HG03565 (cell line): ENCODE data around the gene RNF113A.
"Not testable (repeated sequence)": the region's sequence is repeated elsewhere in the genome, so short reads cannot be mapped to it uniquely, and the experiment has no call there.

Experiments
- ATAC-seq: cut with Tn5 transposase; IDR thresholded peaks from one replicate; pipeline ENCODE4 v1.9.1; 2021; ENCODE audit warnings: mild to moderate bottlenecking, moderate library complexity; ENCODE audit not compliant: unreplicated experiment

Gene RNF113A

GRCh38 chrX:119852382-119853353, 18.9 kb downstream of the RNF113A start, which contains the start of gene UPF3B:
Gene UPF3B, minus strand, starts transcription at chrX:119852963. Its CDS starts 35 bp downstream, at chrX:119852928.
- ATAC-seq, result peak; percentile 94

DNA sequence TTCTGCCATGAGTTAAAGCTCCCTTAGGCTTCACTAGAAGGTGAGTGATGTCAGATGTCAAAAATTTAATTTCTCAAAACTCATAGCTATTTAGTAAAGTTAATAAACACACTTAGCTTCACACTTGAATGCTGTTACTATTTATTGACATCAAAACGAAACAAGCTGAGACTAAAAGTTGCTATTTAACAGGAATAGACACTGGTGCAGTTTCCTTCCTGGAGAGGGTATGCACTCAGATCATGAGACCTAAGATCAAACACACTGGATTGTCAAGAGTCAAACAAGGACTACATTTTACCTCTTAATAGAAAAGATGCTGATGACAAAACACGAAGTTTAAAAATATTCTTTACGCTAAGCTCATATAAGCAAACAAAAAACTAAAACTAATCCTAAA, 37.6 kb downstream of the RNF113A start:
- no peak for ATAC-seq

GRCh38 chrX:119828446-119828845, 43.1 kb downstream of the RNF113A start:
- ATAC-seq, result no peak

DNA sequence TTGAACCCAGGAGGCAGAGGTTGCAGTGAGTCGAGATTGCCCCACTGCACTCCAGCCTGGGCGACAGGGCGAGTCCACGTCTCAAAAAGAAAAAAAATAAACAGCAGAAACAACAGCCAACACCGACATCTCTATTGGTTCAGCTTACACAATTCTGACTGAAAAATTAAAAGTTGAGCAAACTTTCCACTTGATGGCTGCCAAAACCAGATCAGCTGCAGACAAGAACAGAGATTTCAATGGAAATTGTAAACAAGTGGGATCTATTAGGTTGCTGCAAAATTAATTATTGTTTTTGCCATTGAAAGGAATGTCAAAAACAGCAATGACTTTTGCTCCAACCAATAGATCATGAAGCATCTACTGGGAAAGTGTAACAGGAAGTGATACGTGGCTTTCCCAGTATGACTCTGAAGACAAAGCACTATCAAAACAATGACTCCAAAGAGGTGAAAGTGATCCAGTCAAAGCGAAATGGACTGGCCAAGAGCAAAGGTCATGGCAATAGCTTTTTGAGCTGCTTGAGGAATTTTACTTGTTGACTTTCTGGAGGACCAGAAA, 45.1 kb downstream of the RNF113A start:
- ATAC-seq, result no peak

DNA sequence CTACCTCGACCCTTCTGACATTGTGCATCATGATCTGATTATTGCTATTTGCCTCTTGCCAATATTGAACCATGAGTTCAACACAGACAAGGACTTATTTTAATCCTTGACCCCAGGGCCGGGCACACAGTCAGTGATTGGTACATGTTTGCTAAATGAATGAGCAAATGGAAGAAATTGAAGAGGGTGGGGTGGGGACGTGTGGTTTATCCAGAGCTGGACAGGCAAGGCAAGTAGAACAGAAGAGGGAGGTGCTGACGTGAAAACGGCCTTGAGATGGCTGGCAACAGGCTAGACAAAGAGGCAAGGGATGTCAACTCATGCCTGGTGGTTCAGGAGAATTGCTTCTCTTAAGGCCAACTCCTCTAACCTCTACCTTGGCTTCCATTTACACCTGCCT, 47.3 kb downstream of the RNF113A start:
- ATAC-seq, result not testable (repeated sequence)

DNA sequence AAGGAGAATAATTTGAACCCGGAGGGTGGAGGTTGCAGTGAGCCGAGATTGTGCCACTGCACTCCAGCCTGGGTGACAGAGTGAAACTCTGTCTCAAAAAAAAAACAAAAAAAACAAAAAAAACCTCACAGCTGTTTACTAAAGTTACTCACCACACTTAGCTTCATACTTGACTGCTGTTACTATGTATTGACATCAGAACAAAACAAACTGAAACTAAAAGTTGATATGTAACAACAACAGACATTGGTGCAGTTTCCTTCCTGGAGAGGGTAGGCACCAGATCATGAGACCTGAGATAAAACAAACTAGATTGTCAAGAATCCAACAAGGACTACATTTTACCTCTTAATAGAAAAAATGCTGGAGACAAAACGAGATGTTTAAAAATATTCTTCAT, 49.8 kb downstream of the RNF113A start:
- ATAC-seq, result peak; percentile 62
